Mesothelial cell of epicardium (in vitro differentiated cells): ENCODE data around the gene RFPL3. TPM values are rescaled to one million over a fixed set of nuclear protein-coding genes. Genes with fewer than 3 reads are reported as not detected.
"Not testable (repeated sequence)": the region's sequence is repeated elsewhere in the genome, so short reads cannot be mapped to it uniquely, and the experiment has no call there.

ENCODE experiments used
- DNase-seq, 2 experiments: peaks; one replicate each; pipeline ENCODE4 v3.0.0; 2021; ENCODE audit warnings: low spot score in 2 of 2; ENCODE audit not compliant: unreplicated experiment in 2 of 2
- H3K27ac Mint-ChIP-seq: 2 replicates; pipeline ENCODE4 v1.8.0; 2021; ENCODE audit warnings: mixed read lengths
- H3K27me3 Mint-ChIP-seq: 2 replicates; pipeline ENCODE4 v1.8.0; 2021; ENCODE audit warnings: low read depth, mixed read lengths
- H3K36me3 Mint-ChIP-seq: 2 replicates; pipeline ENCODE4 v1.8.0; 2021; ENCODE audit warnings: mixed read lengths
- H3K4me1 Mint-ChIP-seq: 2 replicates; pipeline ENCODE4 v1.8.0; 2021; ENCODE audit warnings: mixed read lengths
- H3K4me3 Mint-ChIP-seq: 2 replicates; pipeline ENCODE4 v1.8.0; 2021; ENCODE audit warnings: mild to moderate bottlenecking, moderate library complexity, mixed read lengths
- H3K9me3 Mint-ChIP-seq: 2 replicates; pipeline ENCODE4 v1.8.0; 2021; ENCODE audit warnings: mixed read lengths
- CTCF ChIP-seq: fragments of 200-600 bp; sonication (generic); IDR thresholded peaks from one replicate; pipeline ENCODE4 v1.5.0; 2021; ENCODE audit warnings: antibody characterized with exemption; ENCODE audit not compliant: unreplicated experiment
- total RNA-seq: library from RNA; stranded (reverse); gene quantifications from 3 replicates; pipeline ENCODE4 v1.2.1, GENCODE V29; 2021

RFPL3 gene
- not detected in 3 replicates for total RNA-seq

DNA sequence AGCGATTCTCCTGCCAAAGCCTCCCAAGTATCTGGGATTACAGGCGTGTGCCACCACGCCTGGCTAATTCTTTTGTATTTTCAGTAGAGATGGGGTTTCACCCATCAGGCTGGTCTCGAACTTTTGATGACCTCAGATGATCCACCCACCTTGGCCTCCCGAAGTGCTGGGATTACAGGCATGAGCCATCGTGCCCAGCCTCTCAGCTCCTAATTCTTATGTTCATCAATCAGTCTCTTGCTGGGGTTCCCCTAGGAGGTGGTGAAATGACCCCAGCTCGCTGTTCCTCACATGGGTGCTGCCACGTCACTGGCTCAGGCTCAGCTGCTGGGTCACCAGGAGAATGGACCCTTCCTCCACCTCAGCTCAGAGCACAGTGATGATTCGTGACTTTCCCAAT is at the start of gene RFPL3:
Gene RFPL3 (plus strand): TSS at position 301 of the 400 bp plus-strand sequence. CDS start 205 bp downstream, outside the sequence.
- H3K36me3 Mint-ChIP-seq, H3K27ac Mint-ChIP-seq, H3K4me1 Mint-ChIP-seq, H3K9me3 Mint-ChIP-seq, H3K27me3 Mint-ChIP-seq, H3K4me3 Mint-ChIP-seq, DNase-seq: not testable (repeated sequence)

- Mint-ChIP-seq H3K9me3 (no peaks in the 10 kb centered on the region), H3K4me3 (no peak overlapping the region), H3K27me3 (peaks cover 47% of the 10 kb centered on the region), H3K36me3 (no peaks in the 10 kb centered on the region), H3K27ac (no peak overlapping the region), H3K4me1 (no peaks in the 10 kb centered on the region)
- TF ChIP-seq CTCF, result no peak
- DNase-seq, result no peak
These were observed 49.5 kb upstream of the RFPL3 start for GRCh38 chr22:32308191-32308590.

DNA sequence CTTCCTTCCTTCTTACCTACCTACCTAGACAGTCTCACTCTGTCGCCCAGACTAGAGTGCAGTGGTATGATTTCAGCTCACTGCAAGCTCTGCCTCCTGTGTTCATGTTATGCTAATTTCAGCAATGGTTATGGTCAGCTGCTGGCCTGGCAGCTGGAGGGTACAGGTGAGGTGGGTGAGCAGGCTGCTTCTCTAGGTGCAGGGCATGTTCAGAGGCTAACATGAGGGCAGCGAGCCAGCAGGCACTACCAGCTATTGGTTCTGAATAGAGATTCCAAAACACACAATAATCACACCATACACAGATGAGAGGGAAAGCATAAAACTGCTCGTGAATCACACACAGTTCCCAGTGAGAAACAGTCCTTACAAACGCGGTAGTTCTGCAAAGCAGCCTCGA is 48.7 kb upstream of the RFPL3 start:
- Mint-ChIP-seq H3K36me3 (no peaks in the 10 kb centered on the region), H3K27ac (no peak overlapping the region)

DNA sequence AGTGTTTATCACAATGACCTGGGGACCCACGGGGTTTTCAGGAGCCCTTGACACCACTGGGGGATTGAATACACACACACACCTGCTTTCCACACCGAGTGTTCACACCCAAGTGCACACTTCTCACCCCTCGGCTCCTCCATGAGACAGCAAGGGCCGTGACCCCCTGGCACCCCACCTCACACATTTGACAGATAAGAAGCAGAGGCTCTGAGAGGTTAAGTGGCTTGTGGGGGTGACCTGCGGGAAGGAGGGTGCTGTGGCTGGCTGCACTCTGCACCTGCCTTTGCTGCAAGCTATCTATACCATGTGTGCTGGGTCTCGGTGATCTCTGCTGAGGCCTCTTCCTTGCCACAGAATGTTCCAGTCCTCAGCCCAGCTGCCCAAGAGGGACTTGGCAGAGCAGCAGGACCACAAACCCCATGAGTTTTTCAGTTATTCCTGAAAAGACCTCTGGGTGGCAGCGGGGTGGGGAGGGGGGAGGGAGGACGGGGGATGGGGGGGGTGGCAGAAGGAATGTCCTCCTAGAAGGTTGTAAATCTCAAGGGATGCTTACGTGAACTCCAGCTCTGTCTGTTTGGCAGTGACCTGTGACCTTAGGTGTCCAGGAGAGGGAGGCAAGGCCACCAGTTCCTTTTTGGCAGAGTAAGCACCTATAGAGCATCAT is 47.9 kb upstream of the RFPL3 start:
- no peak for DNase-seq
- H3K9me3 Mint-ChIP-seq, result no peaks in the 10 kb centered on the region
- H3K4me3 Mint-ChIP-seq, result no peak overlapping the region
- H3K4me1 Mint-ChIP-seq, result no peaks in the 10 kb centered on the region
- TF ChIP-seq CTCF, result no peak
- peaks cover 47% of the 10 kb centered on the region for H3K27me3 Mint-ChIP-seq
- H3K27ac Mint-ChIP-seq, result no peak overlapping the region
- no peaks in the 10 kb centered on the region for H3K36me3 Mint-ChIP-seq

More for the DNA sequence above, 48.7 kb upstream of the RFPL3 start:
- H3K27me3 Mint-ChIP-seq, result peaks cover 47% of the 10 kb centered on the region
- no peak for DNase-seq
- H3K4me1 Mint-ChIP-seq, result no peaks in the 10 kb centered on the region
- H3K4me3 Mint-ChIP-seq, result no peak overlapping the region
- TF ChIP-seq CTCF, result no peak
- H3K9me3 Mint-ChIP-seq, result no peaks in the 10 kb centered on the region

DNA sequence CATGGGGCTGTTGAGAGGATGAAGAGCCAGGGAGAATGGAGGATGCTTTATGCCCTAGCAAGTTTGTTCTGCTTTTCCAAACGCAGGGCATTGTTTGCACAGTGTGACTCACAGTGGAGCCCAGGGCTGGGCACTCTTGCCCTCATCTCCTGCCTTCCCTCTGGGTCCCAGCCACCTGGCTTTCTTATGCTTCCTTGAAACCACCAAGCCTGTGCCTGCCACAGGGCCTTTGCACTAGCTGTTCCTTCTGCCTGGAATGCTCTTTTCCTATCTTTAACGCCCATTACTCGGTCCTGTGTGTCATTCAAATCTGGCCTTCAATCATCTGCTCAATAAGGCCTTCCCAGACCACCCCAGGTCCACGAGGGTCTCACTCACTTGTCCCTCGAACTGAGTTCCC is 46.9 kb upstream of the RFPL3 start:
- Mint-ChIP-seq H3K9me3 (no peaks in the 10 kb centered on the region), H3K4me1 (no peaks in the 10 kb centered on the region), H3K27me3 (peaks cover 49% of the 10 kb centered on the region), H3K27ac (no peak overlapping the region), H3K36me3 (no peaks in the 10 kb centered on the region), H3K4me3 (no peak overlapping the region)
- no peak for DNase-seq
- no peak for TF ChIP-seq CTCF

GRCh38 chr22:32311551-32312071 is 46.1 kb upstream of the RFPL3 start:
- no peaks in the 10 kb centered on the region for H3K4me1 Mint-ChIP-seq
- no peak for DNase-seq
- H3K27ac Mint-ChIP-seq, result no peak overlapping the region
- H3K36me3 Mint-ChIP-seq, result no peaks in the 10 kb centered on the region
- no peaks in the 10 kb centered on the region for H3K9me3 Mint-ChIP-seq
- H3K27me3 Mint-ChIP-seq, result peaks cover 51% of the 10 kb centered on the region
- H3K4me3 Mint-ChIP-seq, result no peak overlapping the region
- TF ChIP-seq CTCF, result no peak
